ENCODE data around the gene NEMP1. TPM values are rescaled to one million over a fixed set of nuclear protein-coding genes. Genes with fewer than 3 reads are reported as not detected.
"Not testable (repeated sequence)": the region's sequence is repeated elsewhere in the genome, so short reads cannot be mapped to it uniquely, and the experiment has no call there.

NEMP1 gene
- total RNA-seq, 1 donor from 2014 or later: 11.0 TPM

- H3K27me3 ChIP-seq (ENCODE audit: control insufficient read depth in 3 of 3, insufficient read depth in 3 of 3, low read length in 3 of 3): no peaks in the 10 kb centered on the region
- no peaks in the 10 kb centered on the region for H3K4me1 ChIP-seq (ENCODE audit: control insufficient read depth in 3 of 3, insufficient read depth in 3 of 3, low read length in 3 of 3)
- H3K9me3 ChIP-seq (ENCODE audit: control insufficient read depth in 3 of 3, low read length in 3 of 3): no peaks in the 10 kb centered on the region
- H3K9ac ChIP-seq (ENCODE audit: low read depth in 1 of 3, low read length in 3 of 3): peak overlapping the region in 1 of 3 donors; percentile 46
- H3K4me3 ChIP-seq (ENCODE audit: low read length in 3 of 3): no peak overlapping the region
- no peak overlapping the region for H3K27ac ChIP-seq (ENCODE audit: low read depth, low read length)
- H3K36me3 ChIP-seq (ENCODE audit: control insufficient read depth in 3 of 3, insufficient read depth in 3 of 3, low read length in 3 of 3): peaks cover 14 to 38% (median 34%) of the 10 kb centered on the region in 3 donors
Measured at GRCh38 chr12:57058454-57058853, 20.1 kb downstream of the NEMP1 start.

- H3K27me3 ChIP-seq (ENCODE audit: control insufficient read depth in 3 of 3, insufficient read depth in 3 of 3, low read length in 3 of 3): no peaks in the 10 kb centered on the region
- no peak overlapping the region for H3K4me3 ChIP-seq (ENCODE audit: low read length in 3 of 3)
- H3K9ac ChIP-seq (ENCODE audit: low read depth in 1 of 3, low read length in 3 of 3): no peak overlapping the region
- H3K36me3 ChIP-seq (ENCODE audit: control insufficient read depth in 3 of 3, insufficient read depth in 3 of 3, low read length in 3 of 3): peaks cover 14 to 38% (median 30%) of the 10 kb centered on the region in 3 donors
- H3K27ac ChIP-seq (ENCODE audit: low read depth, low read length): no peak overlapping the region
- no peaks in the 10 kb centered on the region for H3K4me1 ChIP-seq (ENCODE audit: control insufficient read depth in 3 of 3, insufficient read depth in 3 of 3, low read length in 3 of 3)
- no peaks in the 10 kb centered on the region for H3K9me3 ChIP-seq (ENCODE audit: control insufficient read depth in 3 of 3, low read length in 3 of 3)
Measured at GRCh38 chr12:57057067-57057751, 21.4 kb downstream of the NEMP1 start.

DNA sequence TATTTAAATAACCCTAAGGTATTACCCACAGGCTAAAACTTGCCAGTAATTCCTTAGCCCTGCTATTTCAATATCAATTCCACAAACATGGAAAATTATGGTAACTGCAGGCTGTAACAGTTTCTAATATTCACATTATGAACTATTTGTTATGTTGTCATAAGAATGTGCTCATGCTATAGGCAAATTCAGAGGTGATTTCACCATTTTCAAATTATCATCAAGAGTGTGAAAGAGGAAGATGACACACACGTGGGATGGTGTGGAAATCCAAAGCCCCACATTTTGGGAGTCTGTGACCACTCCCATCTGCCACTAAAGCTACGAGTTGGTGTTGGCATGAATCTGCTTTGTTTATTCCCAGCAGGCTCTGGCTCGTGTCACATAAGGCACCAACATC is 22.8 kb downstream of the NEMP1 start:
- Histone ChIP-seq H3K27me3 (ENCODE audit: control insufficient read depth in 3 of 3, insufficient read depth in 3 of 3, low read length in 3 of 3) (no peaks in the 10 kb centered on the region), H3K36me3 (ENCODE audit: control insufficient read depth in 3 of 3, insufficient read depth in 3 of 3, low read length in 3 of 3) (peaks cover 14 to 38% (median 30%) of the 10 kb centered on the region in 3 donors), H3K9me3 (ENCODE audit: control insufficient read depth in 3 of 3, low read length in 3 of 3) (no peaks in the 10 kb centered on the region), H3K27ac (ENCODE audit: low read depth, low read length) (no peak overlapping the region), H3K4me3 (ENCODE audit: low read length in 3 of 3) (no peak overlapping the region), H3K4me1 (ENCODE audit: control insufficient read depth in 3 of 3, insufficient read depth in 3 of 3, low read length in 3 of 3) (no peaks in the 10 kb centered on the region), H3K9ac (ENCODE audit: low read depth in 1 of 3, low read length in 3 of 3) (no peak overlapping the region)

- H3K4me1 ChIP-seq (ENCODE audit: control insufficient read depth in 3 of 3, insufficient read depth in 3 of 3, low read length in 3 of 3); H3K27ac ChIP-seq (ENCODE audit: low read depth, low read length); H3K9ac ChIP-seq (ENCODE audit: low read depth in 1 of 3, low read length in 3 of 3); H3K27me3 ChIP-seq (ENCODE audit: control insufficient read depth in 3 of 3, insufficient read depth in 3 of 3, low read length in 3 of 3); H3K9me3 ChIP-seq (ENCODE audit: control insufficient read depth in 3 of 3, low read length in 3 of 3); H3K4me3 ChIP-seq (ENCODE audit: low read length in 3 of 3): not testable (repeated sequence)
- H3K36me3 ChIP-seq (ENCODE audit: control insufficient read depth in 3 of 3, insufficient read depth in 3 of 3, low read length in 3 of 3): peaks cover 8 to 23% (median 18%) of the 10 kb centered on the region in 3 donors
Measured at GRCh38 chr12:57053901-57054300, 24.7 kb downstream of the NEMP1 start.

GRCh38 chr12:57053146-57053545 is 25.4 kb downstream of the NEMP1 start:
- not testable (repeated sequence) for H3K9me3 ChIP-seq (ENCODE audit: control insufficient read depth in 3 of 3, low read length in 3 of 3); H3K27ac ChIP-seq (ENCODE audit: low read depth, low read length); H3K4me1 ChIP-seq (ENCODE audit: control insufficient read depth in 3 of 3, insufficient read depth in 3 of 3, low read length in 3 of 3); H3K9ac ChIP-seq (ENCODE audit: low read depth in 1 of 3, low read length in 3 of 3); H3K4me3 ChIP-seq (ENCODE audit: low read length in 3 of 3); H3K27me3 ChIP-seq (ENCODE audit: control insufficient read depth in 3 of 3, insufficient read depth in 3 of 3, low read length in 3 of 3)
- H3K36me3 ChIP-seq (ENCODE audit: control insufficient read depth in 3 of 3, insufficient read depth in 3 of 3, low read length in 3 of 3): peaks cover under 1 to 16% (median 11%) of the 10 kb centered on the region in 3 donors

- Histone ChIP-seq H3K9me3 (ENCODE audit: control insufficient read depth in 3 of 3, low read length in 3 of 3) (no peaks in the 10 kb centered on the region), H3K27me3 (ENCODE audit: control insufficient read depth in 3 of 3, insufficient read depth in 3 of 3, low read length in 3 of 3) (peaks cover 3 to 21% (median 4%) of the 10 kb centered on the region in 3 donors), H3K36me3 (ENCODE audit: control insufficient read depth in 3 of 3, insufficient read depth in 3 of 3, low read length in 3 of 3) (no peaks in the 10 kb centered on the region), H3K4me3 (ENCODE audit: low read length in 3 of 3) (no peak overlapping the region), H3K27ac (ENCODE audit: low read depth, low read length) (no peak overlapping the region), H3K4me1 (ENCODE audit: control insufficient read depth in 3 of 3, insufficient read depth in 3 of 3, low read length in 3 of 3) (no peaks in the 10 kb centered on the region), H3K9ac (ENCODE audit: low read depth in 1 of 3, low read length in 3 of 3) (no peak overlapping the region)
Measured at GRCh38 chr12:57051011-57051410, 27.6 kb downstream of the NEMP1 start.

GRCh38 chr12:57049890-57050289 is 28.7 kb downstream of the NEMP1 start, which contains the start of gene MYO1A:
Gene MYO1A, minus strand, starts transcription at chr12:57050129. Its CDS starts 1,806 bp downstream, at chr12:57048323.
- Histone ChIP-seq H3K36me3 (ENCODE audit: control insufficient read depth in 3 of 3, insufficient read depth in 3 of 3, low read length in 3 of 3) (no peaks in the 10 kb centered on the region), H3K9me3 (ENCODE audit: control insufficient read depth in 3 of 3, low read length in 3 of 3) (no peaks in the 10 kb centered on the region), H3K4me1 (ENCODE audit: control insufficient read depth in 3 of 3, insufficient read depth in 3 of 3, low read length in 3 of 3) (no peaks in the 10 kb centered on the region), H3K4me3 (ENCODE audit: low read length in 3 of 3) (no peak within 1 kb of the TSS), H3K9ac (ENCODE audit: low read depth in 1 of 3, low read length in 3 of 3) (no peak within 1 kb of the TSS), H3K27me3 (ENCODE audit: control insufficient read depth in 3 of 3, insufficient read depth in 3 of 3, low read length in 3 of 3) (peaks cover 3 to 21% (median 4%) of the 10 kb centered on the region in 3 donors), H3K27ac (ENCODE audit: low read depth, low read length) (no peak within 1 kb of the TSS)

- no peak overlapping the region for H3K27ac ChIP-seq (ENCODE audit: low read depth, low read length)
- H3K36me3 ChIP-seq (ENCODE audit: control insufficient read depth in 3 of 3, insufficient read depth in 3 of 3, low read length in 3 of 3): no peaks in the 10 kb centered on the region
- H3K4me3 ChIP-seq (ENCODE audit: low read length in 3 of 3): no peak overlapping the region
- no peak overlapping the region for H3K9ac ChIP-seq (ENCODE audit: low read depth in 1 of 3, low read length in 3 of 3)
- H3K27me3 ChIP-seq (ENCODE audit: control insufficient read depth in 3 of 3, insufficient read depth in 3 of 3, low read length in 3 of 3): peaks cover 3 to 21% (median 4%) of the 10 kb centered on the region in 3 donors
- no peaks in the 10 kb centered on the region for H3K9me3 ChIP-seq (ENCODE audit: control insufficient read depth in 3 of 3, low read length in 3 of 3)
- H3K4me1 ChIP-seq (ENCODE audit: control insufficient read depth in 3 of 3, insufficient read depth in 3 of 3, low read length in 3 of 3): no peaks in the 10 kb centered on the region
Measured at GRCh38 chr12:57049119-57049446, 29.5 kb downstream of the NEMP1 start.

- Histone ChIP-seq H3K4me1 (ENCODE audit: control insufficient read depth in 3 of 3, insufficient read depth in 3 of 3, low read length in 3 of 3) (no peaks in the 10 kb centered on the region), H3K27me3 (ENCODE audit: control insufficient read depth in 3 of 3, insufficient read depth in 3 of 3, low read length in 3 of 3) (peaks cover 3 to 26% (median 4%) of the 10 kb centered on the region in 3 donors), H3K9ac (ENCODE audit: low read depth in 1 of 3, low read length in 3 of 3) (no peak overlapping the region), H3K27ac (ENCODE audit: low read depth, low read length) (no peak overlapping the region), H3K4me3 (ENCODE audit: low read length in 3 of 3) (no peak overlapping the region), H3K36me3 (ENCODE audit: control insufficient read depth in 3 of 3, insufficient read depth in 3 of 3, low read length in 3 of 3) (no peaks in the 10 kb centered on the region), H3K9me3 (ENCODE audit: control insufficient read depth in 3 of 3, low read length in 3 of 3) (no peaks in the 10 kb centered on the region)
Measured at GRCh38 chr12:57048423-57049118, 30.0 kb downstream of the NEMP1 start.

- Histone ChIP-seq H3K27me3 (ENCODE audit: control insufficient read depth in 3 of 3, insufficient read depth in 3 of 3, low read length in 3 of 3) (peaks cover 4 to 26% (median 7%) of the 10 kb centered on the region in 3 donors), H3K36me3 (ENCODE audit: control insufficient read depth in 3 of 3, insufficient read depth in 3 of 3, low read length in 3 of 3) (no peaks in the 10 kb centered on the region), H3K4me3 (ENCODE audit: low read length in 3 of 3) (no peak overlapping the region), H3K9me3 (ENCODE audit: control insufficient read depth in 3 of 3, low read length in 3 of 3) (no peaks in the 10 kb centered on the region), H3K4me1 (ENCODE audit: control insufficient read depth in 3 of 3, insufficient read depth in 3 of 3, low read length in 3 of 3) (no peaks in the 10 kb centered on the region), H3K27ac (ENCODE audit: low read depth, low read length) (no peak overlapping the region), H3K9ac (ENCODE audit: low read depth in 1 of 3, low read length in 3 of 3) (no peak overlapping the region)
Measured at GRCh38 chr12:57047981-57048380, 30.6 kb downstream of the NEMP1 start.
